Measurements from ENCODE around the gene CELF1. TPM values are rescaled to one million over a fixed set of nuclear protein-coding genes. Genes with fewer than 3 reads are reported as not detected.

Gene CELF1
- polyA plus RNA-seq, 1 donor (not counting 4 experiments of a cell fraction or from before 2014, with no cell fraction given) = 110 TPM

DNA sequence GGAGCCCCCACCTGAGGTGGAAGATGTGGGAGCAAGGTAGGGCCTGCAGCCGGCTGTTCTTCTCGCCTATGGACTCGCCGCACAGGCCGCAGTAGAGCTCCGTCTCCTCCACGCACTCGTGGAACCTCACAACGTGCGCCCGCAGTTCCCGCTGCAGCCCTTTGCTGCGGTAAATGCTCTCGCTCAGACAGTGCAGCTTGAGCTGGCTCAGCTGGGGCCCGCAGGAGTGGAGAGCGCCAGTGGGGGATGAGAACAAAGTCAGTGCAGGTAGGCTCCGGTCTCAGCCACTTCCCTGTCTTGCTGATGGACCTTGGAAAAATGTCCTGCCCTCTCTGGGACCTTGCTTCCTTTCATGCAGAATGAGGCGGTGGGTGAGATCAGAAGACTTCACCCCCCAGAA is 114.2 kb downstream of the CELF1 start:
- no peak for DNase-seq (ENCODE audit: low read depth, low spot score)
- FAIRE-seq = no peak
- Histone ChIP-seq H3K79me2 (ENCODE audit: control insufficient read depth, insufficient read depth, low read length) (no peaks in the 10 kb centered on the region), H2AFZ (ENCODE audit: control insufficient read depth, low read length) (no peak overlapping the region), H3K4me1 (ENCODE audit: control insufficient read depth, extremely low read depth, insufficient read depth, low read length) (no peaks in the 10 kb centered on the region), H3K27ac (ENCODE audit: control insufficient read depth, insufficient read depth, low read length) (no peak overlapping the region), H3K9me3 (ENCODE audit: control insufficient read depth, low read depth, low read length) (no peaks in the 10 kb centered on the region), H3K36me3 (ENCODE audit: control insufficient read depth in 2 of 2, extremely low read depth in 1 of 2, insufficient read depth in 2 of 2, low read length in 2 of 2) (peaks cover 0 to 4% of the 10 kb centered on the region in 2 experiments), H3K9me1 (ENCODE audit: control insufficient read depth, extremely low read depth, insufficient read depth, low read length) (no peaks in the 10 kb centered on the region), H3K27me3 (ENCODE audit: control insufficient read depth, extremely low read depth, insufficient read depth, low read length) (no peaks in the 10 kb centered on the region), H3K4me2 (ENCODE audit: control insufficient read depth, extremely low read depth, insufficient read depth, low read depth, low read length) (no peak overlapping the region), H4K20me1 (ENCODE audit: control insufficient read depth, extremely low read depth, insufficient read depth, low read length) (no peaks in the 10 kb centered on the region), H3K9ac (ENCODE audit: control insufficient read depth, extremely low read depth, insufficient read depth, low read length) (no peak overlapping the region), H3K4me3 (ENCODE audit: control insufficient read depth in 2 of 3, extremely low read depth in 1 of 3, insufficient read depth in 2 of 3, low read depth in 1 of 3, low read length in 3 of 3) (no peak overlapping the region)
- TF ChIP-seq, protein P1, sequence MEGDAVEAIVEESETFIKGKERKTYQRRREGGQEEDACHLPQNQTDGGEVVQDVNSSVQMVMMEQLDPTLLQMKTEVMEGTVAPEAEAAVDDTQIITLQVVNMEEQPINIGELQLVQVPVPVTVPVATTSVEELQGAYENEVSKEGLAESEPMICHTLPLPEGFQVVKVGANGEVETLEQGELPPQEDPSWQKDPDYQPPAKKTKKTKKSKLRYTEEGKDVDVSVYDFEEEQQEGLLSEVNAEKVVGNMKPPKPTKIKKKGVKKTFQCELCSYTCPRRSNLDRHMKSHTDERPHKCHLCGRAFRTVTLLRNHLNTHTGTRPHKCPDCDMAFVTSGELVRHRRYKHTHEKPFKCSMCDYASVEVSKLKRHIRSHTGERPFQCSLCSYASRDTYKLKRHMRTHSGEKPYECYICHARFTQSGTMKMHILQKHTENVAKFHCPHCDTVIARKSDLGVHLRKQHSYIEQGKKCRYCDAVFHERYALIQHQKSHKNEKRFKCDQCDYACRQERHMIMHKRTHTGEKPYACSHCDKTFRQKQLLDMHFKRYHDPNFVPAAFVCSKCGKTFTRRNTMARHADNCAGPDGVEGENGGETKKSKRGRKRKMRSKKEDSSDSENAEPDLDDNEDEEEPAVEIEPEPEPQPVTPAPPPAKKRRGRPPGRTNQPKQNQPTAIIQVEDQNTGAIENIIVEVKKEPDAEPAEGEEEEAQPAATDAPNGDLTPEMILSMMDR (optimal IDR thresholded peaks at IDR 0.05 in 1 of 3, IDR thresholded peaks at IDR 0.05 in 1 of 3, conservative IDR thresholded peaks at IDR 0.05 in 1 of 3; ENCODE audit: extremely low read depth in 1 of 3, insufficient read depth in 2 of 3, low read length in 3 of 3) = no peak
- TF ChIP-seq EZH2 (IDR thresholded peaks at IDR 0.05; ENCODE audit: low read length) = no peak
- dilution Hi-C loops (cut with MboI; ENCODE audit: extremely low pct_ligation_motif_present, low sequenced_read_pairs) = no loop called here

DNA sequence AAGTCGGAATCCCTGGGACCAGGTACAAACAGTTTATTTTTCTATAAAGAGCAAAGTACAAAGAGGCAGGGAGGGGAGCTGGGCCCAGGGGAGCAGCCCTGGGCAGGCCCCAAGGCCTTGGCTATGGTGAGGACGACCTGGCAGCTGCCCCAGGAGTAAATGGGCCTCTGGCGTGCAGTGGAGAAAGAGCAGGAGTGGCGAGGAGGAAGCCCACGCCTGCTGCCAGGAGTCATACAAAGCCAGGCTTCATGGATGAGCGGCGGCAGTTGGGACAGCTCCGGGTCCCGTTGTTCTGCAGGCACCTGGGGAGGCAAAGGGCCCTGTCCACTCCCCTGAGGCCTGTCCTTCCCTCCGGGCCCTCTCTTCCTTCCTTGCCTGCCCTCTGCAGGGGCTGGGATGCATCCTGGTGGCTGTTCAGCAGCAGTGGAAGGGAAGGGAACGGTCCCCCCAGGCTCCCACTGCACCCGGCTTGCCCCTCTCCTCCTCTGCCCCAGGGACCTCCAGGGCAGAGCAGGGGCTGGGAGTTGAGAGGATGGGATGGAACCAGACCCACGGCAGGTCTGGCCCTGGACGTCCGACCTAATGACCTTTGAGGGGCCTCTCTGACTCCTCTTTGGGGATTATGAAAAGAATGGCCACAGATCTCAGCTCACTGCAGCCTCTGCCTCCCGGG is 115.0 kb downstream of the CELF1 start:
- Histone ChIP-seq H3K79me2 (ENCODE audit: control insufficient read depth, insufficient read depth, low read length) (no peaks in the 10 kb centered on the region), H3K36me3 (ENCODE audit: control insufficient read depth in 2 of 2, extremely low read depth in 1 of 2, insufficient read depth in 2 of 2, low read length in 2 of 2) (peaks cover 0 to 4% of the 10 kb centered on the region in 2 experiments), H3K9me3 (ENCODE audit: control insufficient read depth, low read depth, low read length) (no peaks in the 10 kb centered on the region), H3K9ac (ENCODE audit: control insufficient read depth, extremely low read depth, insufficient read depth, low read length) (no peak overlapping the region), H3K4me1 (ENCODE audit: control insufficient read depth, extremely low read depth, insufficient read depth, low read length) (no peaks in the 10 kb centered on the region), H3K27me3 (ENCODE audit: control insufficient read depth, extremely low read depth, insufficient read depth, low read length) (no peaks in the 10 kb centered on the region), H3K27ac (ENCODE audit: control insufficient read depth, insufficient read depth, low read length) (no peak overlapping the region), H4K20me1 (ENCODE audit: control insufficient read depth, extremely low read depth, insufficient read depth, low read length) (no peaks in the 10 kb centered on the region), H3K4me3 (ENCODE audit: control insufficient read depth in 2 of 3, extremely low read depth in 1 of 3, insufficient read depth in 2 of 3, low read depth in 1 of 3, low read length in 3 of 3) (no peak overlapping the region), H3K4me2 (ENCODE audit: control insufficient read depth, extremely low read depth, insufficient read depth, low read depth, low read length) (no peak overlapping the region), H3K9me1 (ENCODE audit: control insufficient read depth, extremely low read depth, insufficient read depth, low read length) (no peaks in the 10 kb centered on the region), H2AFZ (ENCODE audit: control insufficient read depth, low read length) (no peak overlapping the region)
- DNase-seq (ENCODE audit: low read depth, low spot score) = no peak
- TF ChIP-seq, protein P1 (optimal IDR thresholded peaks at IDR 0.05 in 1 of 3, IDR thresholded peaks at IDR 0.05 in 1 of 3, conservative IDR thresholded peaks at IDR 0.05 in 1 of 3; ENCODE audit: extremely low read depth in 1 of 3, insufficient read depth in 2 of 3, low read length in 3 of 3) = no peak
- TF ChIP-seq EZH2 (IDR thresholded peaks at IDR 0.05; ENCODE audit: low read length) = no peak
- no peak for FAIRE-seq
- dilution Hi-C loops (cut with MboI; ENCODE audit: extremely low pct_ligation_motif_present, low sequenced_read_pairs) = no loop called here

Data from keratinocyte (primary cell).